K562 (cell line): ENCODE results near the gene TSTD1. TPM values are rescaled to one million over a fixed set of nuclear protein-coding genes. Genes with fewer than 3 reads are reported as not detected.
A peak's percentile ranks its signal among the peaks of the same experiment; 100 is the strongest.

Experiments
- ELF1 ChIP-seq: fragments of 200-800 bp; sonication (Bioruptor generic); IDR thresholded peaks from 2 replicates; pipeline ENCODE4 v1.6.1; 2016; ENCODE audit warnings: missing genetic modification characterization, missing compliant biosample characterization
- ELF4 ChIP-seq: fragments of 450-650 bp; formaldehyde crosslinking; IDR thresholded peaks from 2 replicates; pipeline ENCODE4 v1.4.0; 2022; ENCODE audit warnings: missing genetic modification characterization
- ELK1 ChIP-seq: sonication (generic); formaldehyde crosslinking; IDR thresholded peaks from 2 replicates; pipeline ENCODE4 v1.8.1; 2022; ENCODE audit warnings: missing genetic modification reagents
- ETV6 ChIP-seq, 3 experiments: fragments of 150-350 bp in 1 of 3; sonication (generic) in 1 of 3; formaldehyde crosslinking in 1 of 3; IDR thresholded peaks; 2 replicates each; pipeline versions ENCODE4 v1.6.1 to v1.8.0; 2014 to 2022; ENCODE audit warnings: borderline replicate concordance in 2 of 3, low read depth in 2 of 3, antibody characterized with exemption in 1 of 3, low read length in 1 of 3, mild to moderate bottlenecking in 1 of 3, missing genetic modification reagents in 1 of 3
- FUS ChIP-seq: fragments of 200-400 bp; formaldehyde crosslinking; optimal IDR thresholded peaks from 2 replicates; pipeline ENCODE3; 2017; ENCODE audit warnings: low read depth, low read length
- JUN ChIP-seq, 2 experiments: sonication (generic) in 1 of 2; formaldehyde crosslinking in 1 of 2; IDR thresholded peaks; 2 replicates each; pipeline versions ENCODE4 v1.6.1 to v1.8.0; 2012 to 2022; ENCODE audit warnings: borderline replicate concordance in 2 of 2, mild to moderate bottlenecking in 2 of 2, improper control_type of control experiment in 1 of 2, low read depth in 1 of 2, low read length in 1 of 2, missing genetic modification reagents in 1 of 2
- KLF10 ChIP-seq: fragments of 250-450 bp; sonication (Bioruptor Pico); IDR thresholded peaks from 2 replicates; pipeline ENCODE4 v1.6.1; 2021; ENCODE audit warnings: matching md5 sums
- MYNN ChIP-seq, 2 experiments: sonication (generic); formaldehyde crosslinking in 1 of 2; IDR thresholded peaks; 2 replicates each; pipeline versions ENCODE4 v1.5.0 to v1.6.1; 2016 to 2020; ENCODE audit warnings: antibody characterized with exemption in 1 of 2, missing genetic modification reagents in 1 of 2
- NRF1 ChIP-seq, 2 experiments: fragments of 450-650 bp; IDR thresholded peaks in 1 of 2; conservative IDR thresholded peaks in 1 of 2; 2 replicates each; pipeline ENCODE4 v1.6.1; 2014; ENCODE audit warnings: mild to moderate bottlenecking in 2 of 2
- PML ChIP-seq: IDR thresholded peaks from 2 replicates; pipeline ENCODE4 v1.6.1; 2012; ENCODE audit warnings: low read length, inconsistent platforms
- POLR2AphosphoS5 ChIP-seq: IDR thresholded peaks from 2 replicates; pipeline ENCODE4 v1.6.1; 2011; ENCODE audit warnings: mild to moderate bottlenecking, low read depth, low read length, moderate library complexity; ENCODE audit not compliant: control insufficient read depth, insufficient read depth
- POU5F1 ChIP-seq: fragments of 150-350 bp; IDR thresholded peaks from 2 replicates; pipeline ENCODE4 v1.6.1; 2014; ENCODE audit warnings: borderline replicate concordance, low read length, low read depth, mild to moderate bottlenecking; ENCODE audit not compliant: partially characterized antibody
- RREB1 ChIP-seq: fragments of 250-450 bp; sonication (Bioruptor Pico); IDR thresholded peaks from 2 replicates; pipeline ENCODE4 v1.4.0; 2020
- TBP ChIP-seq: optimal IDR thresholded peaks from 2 replicates; pipeline ENCODE3; 2011; ENCODE audit warnings: low read depth, low read length, improper control_type of control experiment
- TCF3 ChIP-seq: sonication (generic); formaldehyde crosslinking; IDR thresholded peaks from 2 replicates; pipeline ENCODE4 v1.4.0; 2020; ENCODE audit warnings: mild to moderate bottlenecking, missing genetic modification reagents
- THRB ChIP-seq: fragments of 450-650 bp; formaldehyde crosslinking; conservative IDR thresholded peaks from 2 replicates; pipeline ENCODE4 v1.4.0; 2022; ENCODE audit warnings: mild to moderate bottlenecking, missing genetic modification characterization
- ZNF134 ChIP-seq: fragments of 250-450 bp; sonication (Bioruptor Pico); conservative IDR thresholded peaks from 2 replicates; pipeline ENCODE4 v1.4.0; 2020
- ZNF431 ChIP-seq: sonication (generic); formaldehyde crosslinking; IDR thresholded peaks from 2 replicates; pipeline ENCODE4 v1.8.0; 2022; ENCODE audit warnings: mild to moderate bottlenecking, missing genetic modification reagents
- polyA plus RNA-seq, 8 experiments: library from polyadenylated mRNA; depleted of rRNA in 4 of 8; stranded (reverse) in 5 of 8; unstranded in 3 of 8; fragments of >200 nt; fragmentation: Nextera tagmentation in 2 of 8; fragmentation: Illumina TruSeq in 1 of 8; extraction: Ambion mirVana in 2 of 8; extraction: Trizol in 1 of 8; gene quantifications; 2 replicates each; pipeline versions ENCODE4 v1.2.1 to v1.2.3, GENCODE V29; 2011 to 2014; ENCODE audit warnings: inconsistent platforms in 1 of 8, missing spikeins in 1 of 8
- total RNA-seq, 7 experiments: library from RNA; depleted of rRNA in 6 of 7; stranded (reverse); fragments of >200 nt in 6 of 7; fragmentation: Illumina TruSeq in 2 of 7; extraction: Trizol in 2 of 7; gene quantifications; 2 replicates each; pipeline versions ENCODE4 v1.2.1 to v1.2.3, GENCODE V29; 2011 to 2021; ENCODE audit warnings: low replicate concordance in 1 of 7

Gene TSTD1
- total and polyA plus RNA-seq, 9 of the 15 experiments (the other 6 are each of a cell fraction or from before 2014, with no cell fraction given) = 0.23 to 0.53 TPM; not detected in 7

GRCh38 chr1:161045736-161046604 lies 7.2 kb upstream of the TSTD1 start, which contains the start of gene USF1 (continued):
- TF ChIP-seq RREB1 (CRISPR knock-in tag) (0 out of 2 replicates have a peak, but pooled peaks have one; percentile 11), ELK1 (no peak), ELF4 (CRISPR knock-in tag) (peak; percentile 66; the same call in 1 of the 2 replicates), ZNF134 (CRISPR knock-in tag) (no peak; the same call in 1 of the 2 replicates), POU5F1 (no peak), KLF10 (CRISPR knock-in tag) (no peak), THRB (CRISPR knock-in tag) (peak; percentile 64; the same call in 1 of the 2 replicates), JUN (IDR thresholded peaks at IDR 0.05; ENCODE audit: borderline replicate concordance, low read depth, low read length) (no peak), JUN (CRISPR knock-in tag; IDR thresholded peaks at IDR 0.05; ENCODE audit: borderline replicate concordance) (no peak), POLR2AphosphoS5 (peak; percentile 95), ETV6 (IDR thresholded peaks at IDR 0.05; ENCODE audit: borderline replicate concordance in 1 of 2, low read depth in 2 of 2, low read length in 1 of 2) (no peak), ETV6 (CRISPR knock-in tag; IDR thresholded peaks at IDR 0.05; ENCODE audit: borderline replicate concordance) (no peak), FUS (no peak), ZNF431 (no peak), PML (peak; percentile 76), NRF1 (conservative IDR thresholded peaks at IDR 0.05 in 1 of 2, IDR thresholded peaks at IDR 0.05 in 1 of 2) (peak; percentile 94 to 95), TBP (peak; percentile 88), ELF1 (tag) (peak; percentile 97), TCF3 (CRISPR knock-in tag) (no peak), MYNN (IDR thresholded peaks at IDR 0.05) (no peak), MYNN (CRISPR knock-in tag; IDR thresholded peaks at IDR 0.05) (no peak)
